Suppressor macrophage treated with lipopolysaccharide for 1 hour (primary cell): ENCODE measurements around the gene CBARP.

Experiments
- DNase-seq, 3 donors: peaks; one replicate each; pipeline ENCODE4 v3.0.0-alpha.2; 2020 to 2022

CBARP gene

GRCh38 chr19:1237754-1238368, at the start of gene CBARP:
Gene CBARP, minus strand, starts transcription at chr19:1238005. Its CDS starts 1,905 bp downstream, at chr19:1236100.
- peak; percentile 45 to 78 (median 50) for DNase-seq

DNA sequence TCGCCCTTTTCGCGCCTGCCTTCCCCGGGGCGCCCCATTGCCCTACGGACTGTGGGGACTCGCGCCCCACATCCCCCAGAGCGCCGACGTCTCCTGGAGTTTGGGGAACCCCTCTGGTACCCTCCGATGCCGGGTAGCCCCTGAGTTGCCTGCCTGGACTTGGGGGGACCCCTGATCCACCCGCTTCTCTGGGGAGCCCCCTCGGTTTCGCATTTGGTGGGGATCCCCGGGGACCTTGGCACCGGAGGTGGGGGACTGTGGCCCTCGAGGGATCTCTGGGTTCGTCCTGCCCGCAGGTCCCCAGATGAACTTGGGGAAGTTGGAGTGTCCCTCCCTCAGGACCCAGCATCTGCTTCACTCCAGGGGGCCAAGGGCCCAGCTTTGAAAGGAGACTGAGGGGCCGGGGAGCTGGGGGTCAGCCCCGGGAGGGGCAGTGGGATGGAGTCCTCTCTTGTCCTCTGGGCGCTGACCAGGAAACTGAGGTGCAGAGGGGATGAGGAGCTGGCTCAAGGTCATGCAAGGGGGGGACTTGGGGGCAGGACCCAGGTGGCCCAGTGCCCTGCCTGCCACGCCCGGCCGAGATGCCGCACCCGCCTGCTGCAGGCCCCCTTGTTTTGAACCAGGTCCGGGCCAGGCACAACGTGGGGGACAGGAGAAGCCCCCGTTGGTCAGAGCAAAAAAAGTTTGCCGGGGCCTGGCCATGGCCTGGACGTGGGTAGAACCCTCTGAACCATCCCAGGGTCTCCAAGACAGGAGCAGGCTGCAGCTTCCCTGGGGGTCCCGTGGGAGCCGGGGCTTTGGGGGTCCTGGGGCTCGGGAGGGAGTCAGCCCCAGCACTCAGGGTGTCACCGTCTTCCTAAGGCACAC, 48.9 kb upstream of the CBARP start:
- no peak for DNase-seq

DNA sequence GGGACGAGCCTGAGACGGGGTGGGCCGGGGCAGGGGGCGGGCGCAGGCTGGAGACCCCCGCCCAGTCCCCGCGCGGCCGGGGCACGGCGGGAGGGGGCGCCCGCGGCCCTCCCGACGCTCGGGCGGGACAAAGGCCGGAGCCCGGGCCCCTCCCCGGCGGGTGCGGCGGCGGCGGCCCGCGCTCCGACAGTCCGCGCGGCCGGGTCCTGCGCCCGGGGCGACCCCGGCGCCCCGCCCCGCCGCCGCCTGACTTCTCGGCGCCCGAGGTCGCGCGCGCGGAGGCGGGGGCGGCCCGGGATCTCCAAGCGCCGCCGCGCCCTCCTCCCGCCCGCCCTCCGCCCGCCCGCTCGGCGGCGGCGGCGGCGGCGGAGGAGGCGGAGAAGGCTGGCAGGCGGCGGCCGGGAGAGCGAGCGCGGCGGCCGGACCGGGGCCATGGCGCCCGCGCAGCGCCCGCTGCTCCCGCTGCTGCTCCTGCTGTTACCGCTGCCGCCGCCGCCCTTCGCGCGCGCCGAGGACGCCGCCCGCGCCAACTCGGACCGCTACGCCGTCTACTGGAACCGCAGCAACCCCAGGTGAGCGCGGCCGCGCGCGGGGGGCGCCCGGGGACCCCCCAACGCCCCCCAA, 48.0 kb upstream of the CBARP start, which contains the start of gene EFNA2:
Gene EFNA2 (plus strand): TSS at position 137 of the 624 bp plus-strand sequence. CDS start 296 bp downstream, at position 433.
- DNase-seq, result peak in 2 of 3 donors; percentile 25 to 57

DNA sequence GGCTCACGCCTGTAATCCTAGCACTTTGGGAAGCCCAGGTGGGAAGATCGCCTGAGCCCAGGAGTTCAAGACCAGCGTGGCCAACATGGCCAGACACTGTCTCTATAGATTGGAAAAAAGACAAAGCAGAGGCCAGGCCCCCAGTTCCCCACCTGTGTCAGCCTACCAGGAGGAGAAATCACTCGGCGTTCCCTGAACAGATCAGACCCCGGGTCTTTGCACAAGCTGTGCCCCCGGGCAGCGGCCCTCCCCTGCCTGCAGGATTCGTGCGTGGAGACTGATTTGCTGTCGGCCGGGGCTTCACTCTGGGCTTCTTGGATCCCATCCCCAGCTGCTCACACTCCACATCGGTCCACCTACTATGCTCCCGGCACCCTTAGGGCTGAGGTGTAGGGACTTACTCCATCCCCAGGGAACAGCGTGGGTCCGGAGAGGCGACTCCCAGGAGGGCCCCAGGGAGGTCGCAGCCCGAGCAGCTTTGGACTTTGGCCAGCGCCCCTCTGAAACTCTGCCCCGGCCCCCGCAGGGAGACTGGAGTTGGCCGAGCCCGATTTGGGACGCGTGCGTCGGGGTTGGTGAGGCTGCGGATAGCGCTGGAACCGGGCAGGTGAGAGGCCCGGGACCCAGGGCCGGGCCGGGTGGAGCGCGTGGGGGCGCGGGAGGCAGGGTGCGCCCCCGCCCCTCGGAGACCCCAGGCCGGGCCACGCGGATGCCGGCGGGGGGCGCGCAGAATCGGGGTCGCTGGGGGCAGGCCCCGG, 47.4 kb upstream of the CBARP start:
- DNase-seq, result no peak

DNA sequence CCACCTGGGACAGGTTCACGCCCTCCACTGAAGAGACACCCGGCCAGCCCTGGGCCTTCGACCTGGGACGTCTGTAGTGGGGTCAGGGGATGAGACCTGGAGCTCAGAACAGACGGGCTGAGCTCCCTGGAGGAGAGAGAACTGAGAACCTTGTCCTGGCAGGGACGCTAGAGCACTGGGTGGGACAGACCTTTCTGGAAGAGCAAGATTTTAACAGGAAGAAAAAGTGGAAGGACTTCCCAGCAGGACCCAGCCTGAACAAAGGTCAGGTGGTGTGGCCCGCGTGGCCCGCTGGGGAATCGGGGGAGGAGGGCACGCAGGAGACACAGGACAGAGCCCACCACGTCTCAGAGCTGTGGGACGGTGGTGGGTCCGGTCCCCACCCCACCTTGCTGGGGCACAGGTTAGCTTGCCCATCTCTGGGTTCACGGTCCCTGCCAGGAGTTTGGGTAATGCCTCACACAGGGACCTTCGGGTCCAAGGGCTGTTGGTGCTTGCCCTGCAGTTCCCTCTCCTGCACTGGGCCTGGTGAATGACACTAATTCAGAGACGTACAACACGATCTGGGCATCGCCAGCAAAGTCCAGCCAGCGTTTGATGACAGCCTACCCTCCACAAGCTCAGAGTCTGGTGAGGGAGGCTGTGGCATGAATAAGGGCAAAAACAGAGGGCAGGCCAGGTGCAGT, 46.6 kb upstream of the CBARP start:
- DNase-seq, result no peak

DNA sequence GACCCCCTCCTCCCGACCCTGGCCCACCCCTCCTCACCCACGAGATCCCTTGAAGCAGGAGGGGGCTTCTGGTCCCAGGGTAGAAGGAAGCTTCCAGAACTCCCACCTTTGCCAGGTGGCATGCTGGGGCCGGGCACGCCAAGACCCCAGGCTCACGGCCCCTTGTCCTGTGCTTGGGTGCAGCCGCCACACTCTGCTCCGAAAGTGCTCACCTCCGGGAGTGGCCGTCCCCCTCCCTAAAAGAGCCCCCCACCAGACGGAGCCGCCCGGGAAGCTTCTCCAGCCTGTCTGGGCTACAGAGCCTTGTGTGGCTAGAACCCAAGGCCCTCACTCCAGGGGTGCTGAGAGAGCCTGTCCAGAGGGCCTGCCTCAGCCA, 46.1 kb upstream of the CBARP start:
- DNase-seq, result no peak

DNA sequence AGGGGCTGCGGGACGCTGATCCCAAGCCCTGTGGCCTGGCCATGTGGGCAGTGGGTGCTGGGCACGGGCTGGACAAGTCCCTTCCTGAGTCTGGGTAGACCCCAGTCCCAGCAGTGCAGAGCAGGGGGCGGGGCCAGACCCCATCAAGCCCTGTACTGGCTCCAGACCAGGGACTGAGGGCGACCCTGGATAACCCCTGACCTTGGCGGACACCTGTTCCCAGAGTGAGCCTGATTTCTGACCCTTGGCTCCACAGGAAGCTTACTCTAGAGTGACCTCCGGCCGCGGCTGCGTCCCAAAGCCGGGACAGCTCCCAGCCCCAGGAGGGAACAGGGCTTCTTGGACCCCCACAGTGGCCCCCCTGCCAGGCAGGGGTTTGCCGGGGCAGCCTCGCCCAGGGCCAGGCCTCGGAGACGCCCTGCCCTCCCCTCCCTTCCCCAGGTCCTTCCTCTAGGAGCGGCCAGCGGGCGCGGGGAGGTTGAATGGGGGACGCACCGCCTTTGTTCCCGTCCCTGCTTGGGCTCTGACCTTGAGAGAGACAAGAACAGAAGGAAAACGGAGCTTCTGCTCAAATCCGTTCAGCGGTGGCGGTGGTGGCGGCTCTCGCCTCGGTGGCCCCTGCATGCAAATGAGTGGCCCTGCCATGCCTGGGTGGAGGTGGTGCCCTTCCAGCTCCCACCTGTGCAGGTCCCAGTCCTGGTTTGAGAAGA, 45.6 kb upstream of the CBARP start:
- DNase-seq, result no peak

DNA sequence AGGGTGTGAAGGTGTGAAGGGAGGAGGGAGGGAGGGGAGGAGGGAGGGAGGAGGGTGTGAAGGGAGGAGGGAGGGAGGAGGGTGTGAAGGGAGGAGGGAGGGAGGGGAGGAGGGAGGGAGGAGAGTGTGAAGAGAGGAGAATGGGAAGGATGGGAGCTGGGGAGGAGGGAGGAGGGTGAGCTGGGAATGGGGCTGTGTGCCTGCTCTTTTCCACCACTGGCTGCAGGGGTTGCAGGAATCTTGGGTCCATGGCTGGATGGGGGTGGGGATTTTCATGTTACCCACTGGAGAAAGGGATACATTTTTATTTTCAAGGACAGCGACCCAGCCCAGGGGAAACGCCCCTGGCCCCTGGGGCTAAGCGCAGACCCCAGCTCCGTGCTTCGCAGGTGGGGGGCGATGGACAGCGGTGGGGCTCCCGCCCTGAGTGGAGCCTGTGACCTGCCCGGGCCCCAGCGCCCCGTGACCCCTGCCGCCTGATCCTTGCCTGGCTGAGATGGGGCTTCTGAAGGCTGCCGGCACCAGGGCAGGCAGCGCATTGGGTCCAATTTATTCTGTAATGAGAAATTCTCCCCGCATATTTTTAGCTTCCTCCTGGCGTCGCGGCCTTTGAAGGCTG, 44.9 kb upstream of the CBARP start:
- DNase-seq, result no peak

GRCh38 chr19:1281569-1282287, 43.9 kb upstream of the CBARP start:
- DNase-seq, result no peak

DNA sequence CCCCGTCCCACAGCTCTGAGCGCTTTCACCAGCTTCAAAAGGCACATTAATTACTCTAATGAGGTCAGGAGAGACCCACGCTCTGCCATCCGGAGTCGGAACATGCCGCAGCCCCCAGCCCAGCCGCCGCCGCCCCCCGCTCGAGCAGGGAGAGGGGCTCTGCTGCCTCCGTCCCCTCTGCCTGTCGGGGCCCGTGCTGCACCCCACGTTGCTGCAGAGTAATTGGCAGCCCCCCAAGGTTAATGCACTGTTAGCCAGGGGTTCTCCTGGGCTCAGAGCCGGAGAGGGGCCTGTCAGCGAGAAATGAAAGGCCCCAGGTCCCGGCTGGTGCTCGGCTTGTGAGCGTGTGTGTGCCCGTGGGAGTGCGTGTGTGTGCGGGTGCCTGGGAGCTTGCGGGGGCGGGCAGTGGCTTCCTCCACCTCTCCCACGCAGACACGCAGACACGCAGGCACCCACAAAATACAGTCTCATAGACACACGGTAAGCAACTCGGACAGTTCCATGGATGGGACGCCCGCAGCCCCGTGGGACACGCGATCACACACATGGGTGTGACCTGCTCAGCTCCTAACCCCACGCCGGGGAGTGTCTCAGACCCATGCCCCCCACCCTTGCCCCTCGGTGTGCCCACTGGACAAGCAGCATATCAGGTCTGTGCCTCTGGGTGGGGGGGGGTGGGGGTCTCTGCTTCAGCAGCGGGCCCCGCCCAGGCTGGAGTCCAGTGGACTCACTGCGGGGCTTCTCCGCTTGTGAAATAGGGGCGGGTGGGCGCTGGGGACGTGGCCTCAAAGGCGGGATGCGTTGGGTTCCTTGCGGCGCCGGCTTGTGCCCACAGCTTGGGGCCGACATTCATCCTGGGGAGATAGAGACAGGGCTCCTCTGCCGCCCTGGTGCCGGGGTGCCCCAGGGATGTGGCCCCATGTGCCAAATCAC, 43.1 kb upstream of the CBARP start:
- DNase-seq, result no peak

- DNase-seq, result peak; percentile 86 to 90 (median 89)
Observed at GRCh38 chr19:1279782-1280341, 42.1 kb upstream of the CBARP start.

GRCh38 chr19:1278713-1279660, 41.2 kb upstream of the CBARP start:
- DNase-seq, result no peak

GRCh38 chr19:1278074-1278473, 40.3 kb upstream of the CBARP start:
- DNase-seq, result no peak

GRCh38 chr19:1277061-1277460, 39.3 kb upstream of the CBARP start:
- no peak for DNase-seq

- no peak for DNase-seq
Observed at GRCh38 chr19:1276628-1277022, 38.8 kb upstream of the CBARP start.

DNA sequence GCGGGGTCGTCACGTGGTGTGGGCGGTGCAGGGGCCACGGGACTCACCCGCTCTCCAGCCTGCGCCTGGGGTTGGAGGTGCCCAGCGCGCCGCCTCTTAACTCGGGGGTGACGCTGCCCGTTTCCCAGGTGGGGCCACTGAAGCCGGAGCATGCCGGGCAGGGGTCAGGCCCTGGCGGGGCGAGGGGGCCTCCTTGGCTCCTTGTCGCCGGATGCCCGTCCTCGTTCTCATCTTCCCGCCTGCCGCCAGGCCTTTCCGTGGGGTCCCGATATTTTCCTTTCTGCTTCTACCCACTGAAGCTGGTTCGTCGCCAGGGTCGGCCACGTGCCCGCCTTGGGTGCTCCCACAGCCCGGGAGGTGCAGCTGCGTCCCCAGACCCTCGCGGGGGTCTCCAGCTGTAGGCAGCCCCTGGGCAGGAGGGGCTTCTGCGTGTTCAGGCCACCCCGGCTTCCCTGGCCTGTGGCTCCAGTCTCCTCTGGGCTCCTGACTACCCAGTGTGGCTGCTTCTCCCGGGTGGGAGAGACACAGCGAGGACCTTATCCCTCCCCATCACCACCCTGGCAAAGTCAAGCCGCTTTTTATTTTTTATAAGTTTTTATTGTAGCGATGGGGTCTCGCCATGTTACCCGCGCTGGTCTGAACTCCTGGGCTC, 38.3 kb upstream of the CBARP start:
- no peak for DNase-seq

- DNase-seq, result peak; percentile 98 to 99 (median 98)
Observed at GRCh38 chr19:1275260-1275975, 37.6 kb upstream of the CBARP start, which contains the start of gene FAM174C. Gene FAM174C, plus strand, starts transcription at chr19:1275530. Its CDS starts 20 bp downstream, at chr19:1275550.
